Liver (tissue), 9 donors: ENCODE results near the gene TRIP13. TPM values are rescaled to one million over a fixed set of nuclear protein-coding genes. Genes with fewer than 3 reads are reported as not detected.

ENCODE experiments used
- DNase-seq: peaks from one replicate; pipeline ENCODE4 v3.0.0-alpha.2; 2017; ENCODE audit warnings: low spot score
- H3K27ac ChIP-seq, 2 donors: one replicate each; pipeline ENCODE4 v1.7.0; 2013; ENCODE audit warnings: inconsistent platforms in 2 of 2, low read length in 2 of 2, control low read depth in 1 of 2, low read depth in 1 of 2, mild to moderate bottlenecking in 1 of 2
- H3K27me3 ChIP-seq, 4 donors: one replicate each; pipeline versions ENCODE4 v1.6.1 to v1.7.0; 2013; ENCODE audit warnings: low read length in 3 of 4, inconsistent platforms in 1 of 4, mild to moderate bottlenecking in 1 of 4, moderate library complexity in 1 of 4; ENCODE audit not compliant: control insufficient read depth in 4 of 4, insufficient read depth in 4 of 4
- H3K36me3 ChIP-seq, 4 donors: one replicate each; pipeline versions ENCODE4 v1.6.1 to v1.7.0; 2013; ENCODE audit warnings: low read length in 3 of 4, mild to moderate bottlenecking in 3 of 4, low read depth in 1 of 4, moderate library complexity in 1 of 4; ENCODE audit not compliant: control insufficient read depth in 4 of 4, insufficient read depth in 3 of 4
- H3K4me1 ChIP-seq, 4 donors: one replicate each; pipeline versions ENCODE4 v1.6.1 to v1.7.0; 2013; ENCODE audit warnings: low read length in 3 of 4, mild to moderate bottlenecking in 3 of 4, moderate library complexity in 1 of 4; ENCODE audit not compliant: control insufficient read depth in 4 of 4, insufficient read depth in 4 of 4
- H3K4me3 ChIP-seq, 3 donors: one replicate each; pipeline versions ENCODE4 v1.6.1 to v1.7.0; 2013; ENCODE audit warnings: low read length in 3 of 3, control low read depth in 1 of 3, low read depth in 1 of 3, mild to moderate bottlenecking in 1 of 3
- H3K9ac ChIP-seq, 2 donors: one replicate each; pipeline ENCODE4 v1.7.0; 2013; ENCODE audit warnings: low read length in 2 of 2, mild to moderate bottlenecking in 2 of 2, moderate library complexity in 2 of 2, control low read depth in 1 of 2, low read depth in 1 of 2
- H3K9me3 ChIP-seq, 4 donors: one replicate each; pipeline versions ENCODE4 v1.6.1 to v1.7.0; 2013; ENCODE audit warnings: low read length in 3 of 4; ENCODE audit not compliant: control insufficient read depth in 4 of 4
- EGR1 ChIP-seq, 2 donors: IDR thresholded peaks; 2 replicates each; pipeline ENCODE4 v1.6.1; 2016 to 2018; ENCODE audit warnings: antibody characterized with exemption in 2 of 2, low read depth in 2 of 2
- FOXA1 ChIP-seq: IDR thresholded peaks from 2 replicates; pipeline ENCODE4 v1.6.1; 2016; ENCODE audit warnings: antibody characterized with exemption
- FOXA2 ChIP-seq: IDR thresholded peaks from 2 replicates; pipeline ENCODE4 v1.6.1; 2016; ENCODE audit warnings: antibody characterized with exemption
- HNF4A ChIP-seq, 2 donors: conservative IDR thresholded peaks; 2 replicates each; pipeline ENCODE4 v1.6.1; 2016; ENCODE audit warnings: antibody characterized with exemption in 2 of 2, mild to moderate bottlenecking in 2 of 2
- HNF4G ChIP-seq: IDR thresholded peaks from 2 replicates; pipeline ENCODE4 v1.6.1; 2016; ENCODE audit warnings: antibody characterized with exemption
- MAX ChIP-seq: IDR thresholded peaks from 2 replicates; pipeline ENCODE4 v1.6.1; 2016; ENCODE audit warnings: antibody characterized with exemption
- NR2F2 ChIP-seq: IDR thresholded peaks from 2 replicates; pipeline ENCODE4 v1.6.1; 2016; ENCODE audit warnings: antibody characterized with exemption
- RAD21 ChIP-seq, 2 donors: IDR thresholded peaks; 2 replicates each; pipeline ENCODE4 v1.6.1; 2016; ENCODE audit warnings: antibody characterized with exemption in 2 of 2, mild to moderate bottlenecking in 2 of 2
- REST ChIP-seq: IDR thresholded peaks from 2 replicates; pipeline ENCODE4 v1.6.1; 2016; ENCODE audit warnings: antibody characterized with exemption, mild to moderate bottlenecking
- RXRA ChIP-seq, 2 donors: IDR thresholded peaks; 2 replicates each; pipeline ENCODE4 v1.6.1; 2017 to 2018; ENCODE audit warnings: antibody characterized with exemption in 2 of 2, mild to moderate bottlenecking in 1 of 2
- TAF1 ChIP-seq: conservative IDR thresholded peaks from 2 replicates; pipeline ENCODE4 v1.6.1; 2016; ENCODE audit warnings: antibody characterized with exemption, mild to moderate bottlenecking
- YY1 ChIP-seq: IDR thresholded peaks from 2 replicates; pipeline ENCODE4 v1.6.1; 2016; ENCODE audit warnings: antibody characterized with exemption, mild to moderate bottlenecking
- WGBS: extraction: QIAGEN DNeasy Blood & Tissue Kit; methylation state at CpG from one replicate; pipeline ENCODE4 v1.1.7; 2013; 5-methylcytosine and 5-hydroxymethylcytosine counted together
- polyA plus RNA-seq, 2 donors: library from polyadenylated mRNA; stranded (reverse) in 1 of 2; unstranded in 1 of 2; fragments of 200-250 nt in 1 of 2; fragments of >200 nt in 1 of 2; fragmentation: Nextera tagmentation in 1 of 2; extraction: Ambion mirVana in 1 of 2; gene quantifications; one replicate each; pipeline versions ENCODE4 v1.2.1 to v1.2.3, GENCODE V29; 2013 to 2015
- total RNA-seq, 2 donors: library from RNA; depleted of rRNA; stranded (reverse); fragments of >200 nt; gene quantifications; one replicate each; pipeline ENCODE4 v1.2.3, GENCODE V29; 2014
- TF ChIP-seq, protein P1 (sequence below): IDR thresholded peaks from 2 replicates; pipeline ENCODE4 v1.6.1; 2016; ENCODE audit warnings: antibody characterized with exemption
- TF ChIP-seq, protein P2 (sequence below): IDR thresholded peaks from 2 replicates; pipeline ENCODE4 v1.6.1; 2016; ENCODE audit warnings: antibody characterized with exemption
- donor health status: healthy.
- donor health status: healthy.
- donor health status: healthy.
- donor health status: healthy.
- donor health status: healthy.

TRIP13 gene
- total and polyA plus RNA-seq, 4 donors, result 0.42 to 12.4 (median 0.84) TPM

GRCh38 chr5:867300-867870, 25.3 kb upstream of the TRIP13 start:
- H3K36me3 ChIP-seq, result peaks cover 12 to 86% (median 48%) of the 10 kb centered on the region in 4 donors
- H3K4me3 ChIP-seq, result no peak overlapping the region
- WGBS, result 93% methylated on average over 6 of the region's 6 CpGs
- no peak overlapping the region for H3K9ac ChIP-seq
- no peaks in the 10 kb centered on the region for H3K27me3 ChIP-seq
- peaks cover 0 to 2% (median 0%) of the 10 kb centered on the region in 4 donors for H3K4me1 ChIP-seq
- H3K9me3 ChIP-seq, result no peaks in the 10 kb centered on the region
- no peak overlapping the region for H3K27ac ChIP-seq
- no peak for DNase-seq
- TF ChIP-seq FOXA2 (no peak), NR2F2 (no peak), EGR1 (IDR thresholded peaks at IDR 0.05; ENCODE audit: low read depth in 2 of 2) (no peak), HNF4G (no peak), REST (no peak), MAX (no peak), YY1 (no peak), RXRA (IDR thresholded peaks at IDR 0.05) (no peak)
- TF ChIP-seq, protein P1, sequence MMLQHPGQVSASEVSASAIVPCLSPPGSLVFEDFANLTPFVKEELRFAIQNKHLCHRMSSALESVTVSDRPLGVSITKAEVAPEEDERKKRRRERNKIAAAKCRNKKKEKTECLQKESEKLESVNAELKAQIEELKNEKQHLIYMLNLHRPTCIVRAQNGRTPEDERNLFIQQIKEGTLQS, result no peak

DNA sequence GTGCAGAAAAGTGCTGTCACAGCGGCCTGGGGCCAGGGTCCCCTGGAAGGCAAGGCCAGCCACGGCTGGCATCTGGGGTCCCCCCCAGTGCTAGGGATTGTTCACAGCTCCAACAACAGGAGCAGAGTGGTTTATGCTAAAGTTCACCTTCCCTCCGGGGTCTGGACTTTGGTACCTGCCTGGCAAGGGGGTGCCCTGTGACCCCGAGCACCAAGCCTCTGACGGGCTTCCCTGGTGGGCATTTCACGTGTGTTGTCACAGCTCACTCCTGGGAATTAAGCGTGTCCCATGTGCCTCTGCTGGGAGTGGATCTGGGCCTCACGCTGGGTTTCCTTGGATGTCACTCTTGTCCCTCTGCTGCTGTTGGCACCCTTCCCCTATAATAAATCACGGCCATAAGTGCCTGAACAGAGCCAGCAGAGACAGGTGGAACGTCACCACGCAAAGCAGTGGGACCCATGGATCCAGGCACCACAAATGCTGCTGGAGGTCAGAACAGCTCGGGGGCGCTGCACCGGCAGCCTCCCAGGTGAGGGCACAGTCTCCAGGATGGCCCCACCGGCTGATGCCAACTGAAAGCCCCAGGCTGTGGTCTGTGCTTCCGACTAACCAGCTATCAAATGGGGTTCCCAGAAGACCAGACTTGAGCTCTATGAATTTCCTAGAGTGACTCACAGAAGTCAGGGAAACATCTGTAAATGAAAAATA, 24.1 kb upstream of the TRIP13 start:
- no peak overlapping the region for H3K27ac ChIP-seq
- no peak overlapping the region for H3K4me3 ChIP-seq
- H3K27me3 ChIP-seq, result no peaks in the 10 kb centered on the region
- H3K36me3 ChIP-seq, result peaks cover 11 to 79% (median 45%) of the 10 kb centered on the region in 4 donors
- no peaks in the 10 kb centered on the region for H3K9me3 ChIP-seq
- no peak for DNase-seq
- no peak overlapping the region for H3K9ac ChIP-seq
- TF ChIP-seq EGR1 (IDR thresholded peaks at IDR 0.05; ENCODE audit: low read depth in 2 of 2) (no peak), HNF4A (conservative IDR thresholded peaks at IDR 0.05) (no peak), REST (no peak), FOXA1 (no peak), HNF4G (no peak), TAF1 (no peak), RAD21 (IDR thresholded peaks at IDR 0.05) (no peak), MAX (no peak), NR2F2 (no peak)
- TF ChIP-seq, protein P2, sequence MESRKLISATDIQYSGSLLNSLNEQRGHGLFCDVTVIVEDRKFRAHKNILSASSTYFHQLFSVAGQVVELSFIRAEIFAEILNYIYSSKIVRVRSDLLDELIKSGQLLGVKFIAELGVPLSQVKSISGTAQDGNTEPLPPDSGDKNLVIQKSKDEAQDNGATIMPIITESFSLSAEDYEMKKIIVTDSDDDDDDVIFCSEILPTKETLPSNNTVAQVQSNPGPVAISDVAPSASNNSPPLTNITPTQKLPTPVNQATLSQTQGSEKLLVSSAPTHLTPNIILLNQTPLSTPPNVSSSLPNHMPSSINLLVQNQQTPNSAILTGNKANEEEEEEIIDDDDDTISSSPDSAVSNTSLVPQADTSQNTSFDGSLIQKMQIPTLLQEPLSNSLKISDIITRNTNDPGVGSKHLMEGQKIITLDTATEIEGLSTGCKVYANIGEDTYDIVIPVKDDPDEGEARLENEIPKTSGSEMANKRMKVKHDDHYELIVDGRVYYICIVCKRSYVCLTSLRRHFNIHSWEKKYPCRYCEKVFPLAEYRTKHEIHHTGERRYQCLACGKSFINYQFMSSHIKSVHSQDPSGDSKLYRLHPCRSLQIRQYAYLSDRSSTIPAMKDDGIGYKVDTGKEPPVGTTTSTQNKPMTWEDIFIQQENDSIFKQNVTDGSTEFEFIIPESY, result no peak
- peaks cover 0 to 2% (median 0%) of the 10 kb centered on the region in 4 donors for H3K4me1 ChIP-seq
- WGBS, result 96% methylated on average over 16 of the region's 16 CpGs
